Activated CD8-positive, alpha-beta memory T cell treated with anti-CD3 and anti-CD28 coated beads, Interleukin-2, amount 50 U/mL, for 1 hour (primary cell): ENCODE measurements around the gene GOLGA6B.
"Not testable (repeated sequence)": the region's sequence is repeated elsewhere in the genome, so short reads cannot be mapped to it uniquely, and the experiment has no call there.

Source experiments
- DNase-seq: peaks from one replicate; pipeline ENCODE4 v3.0.0-alpha.2; 2020; ENCODE audit errors: extremely low read depth

Gene GOLGA6B

GRCh38 chr15:72665706-72666105 is 11.2 kb downstream of the GOLGA6B start:
- DNase-seq, result not testable (repeated sequence)

- DNase-seq, result not testable (repeated sequence)
These were observed 15.3 kb downstream of the GOLGA6B start for GRCh38 chr15:72669803-72670202.

GRCh38 chr15:72670656-72671352 is 16.3 kb downstream of the GOLGA6B start:
- DNase-seq, result peak; percentile 13

GRCh38 chr15:72671525-72671924 is 17.0 kb downstream of the GOLGA6B start:
- DNase-seq, result no peak

GRCh38 chr15:72676838-72677237 is 22.3 kb downstream of the GOLGA6B start:
- DNase-seq, result no peak

- DNase-seq, result no peak
These were observed 26.4 kb downstream of the GOLGA6B start for GRCh38 chr15:72680931-72681330.

- DNase-seq, result no peak
These were observed 28.3 kb downstream of the GOLGA6B start for GRCh38 chr15:72682772-72683171.

GRCh38 chr15:72685301-72685924 is 30.9 kb downstream of the GOLGA6B start:
- DNase-seq, result no peak

- peak; percentile 40 for DNase-seq
These were observed 31.7 kb downstream of the GOLGA6B start, which contains the start of the genes BBS4 and HIGD2B for GRCh38 chr15:72685925-72686794. TSS of gene BBS4 (plus strand) at chr15:72686207. CDS start at chr15:72686228, 21 bp downstream. TSS of gene HIGD2B (minus strand) at chr15:72686182. CDS start at chr15:72676374, 9,808 bp downstream.

GRCh38 chr15:72688697-72689096 is 34.2 kb downstream of the GOLGA6B start:
- no peak for DNase-seq

GRCh38 chr15:72690938-72691337 is 36.4 kb downstream of the GOLGA6B start:
- no peak for DNase-seq

- DNase-seq, result no peak
These were observed 44.4 kb downstream of the GOLGA6B start for GRCh38 chr15:72698938-72699337.

- no peak for DNase-seq
These were observed 45.6 kb downstream of the GOLGA6B start for GRCh38 chr15:72700076-72700475.

GRCh38 chr15:72706266-72706665 is 51.8 kb downstream of the GOLGA6B start:
- no peak for DNase-seq

GRCh38 chr15:72708551-72709303 is 54.2 kb downstream of the GOLGA6B start:
- not testable (repeated sequence) for DNase-seq
